GM21390 (cell line): ENCODE results near the gene FIGN.
A peak's percentile ranks its signal among the peaks of the same experiment; 100 is the strongest.

Experiments
- ATAC-seq: cut with Tn5 transposase; IDR thresholded peaks from one replicate; pipeline ENCODE4 v1.9.1; 2021; ENCODE audit not compliant: unreplicated experiment

Gene FIGN

DNA sequence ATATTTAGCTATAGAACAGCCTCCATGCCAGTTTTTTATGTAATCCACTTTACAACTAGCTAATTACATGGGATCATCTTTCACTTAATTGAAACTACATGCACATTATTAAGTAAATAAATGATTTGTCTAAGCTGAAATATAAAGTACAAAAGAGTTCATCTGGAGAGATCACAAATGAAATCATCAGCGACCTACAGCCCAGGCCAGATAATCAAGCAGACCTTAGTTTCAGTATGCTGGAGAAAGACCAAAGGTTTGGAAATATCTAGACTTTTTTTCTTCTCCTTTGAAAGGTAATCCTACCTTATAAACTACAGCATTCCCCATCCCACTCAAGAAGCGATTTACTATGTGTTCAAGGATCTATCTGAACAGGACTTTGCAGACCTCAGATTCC is 26.5 kb downstream of the FIGN start:
- no peak for ATAC-seq

DNA sequence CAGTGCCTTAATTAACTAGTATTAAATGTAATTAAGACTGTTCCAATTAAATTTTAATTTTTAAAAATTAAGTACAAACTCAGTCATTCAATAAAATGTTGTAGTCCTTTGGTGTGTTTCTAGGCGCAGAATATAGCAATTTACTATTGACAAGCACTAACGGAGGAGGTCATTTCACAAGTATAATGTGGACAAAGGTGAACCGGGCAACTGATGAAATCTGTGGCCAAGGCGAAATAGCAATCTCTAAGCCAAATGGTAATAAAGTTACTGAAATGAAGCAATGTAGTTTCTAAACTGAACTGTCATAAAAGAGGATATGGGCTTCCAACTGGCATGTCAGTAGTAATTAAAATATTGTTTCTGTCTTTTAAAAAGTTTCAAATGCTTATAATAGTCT is 27.5 kb downstream of the FIGN start:
- no peak for ATAC-seq

GRCh38 chr2:163703386-163703785 is 32.4 kb downstream of the FIGN start:
- ATAC-seq, result peak; percentile 44

DNA sequence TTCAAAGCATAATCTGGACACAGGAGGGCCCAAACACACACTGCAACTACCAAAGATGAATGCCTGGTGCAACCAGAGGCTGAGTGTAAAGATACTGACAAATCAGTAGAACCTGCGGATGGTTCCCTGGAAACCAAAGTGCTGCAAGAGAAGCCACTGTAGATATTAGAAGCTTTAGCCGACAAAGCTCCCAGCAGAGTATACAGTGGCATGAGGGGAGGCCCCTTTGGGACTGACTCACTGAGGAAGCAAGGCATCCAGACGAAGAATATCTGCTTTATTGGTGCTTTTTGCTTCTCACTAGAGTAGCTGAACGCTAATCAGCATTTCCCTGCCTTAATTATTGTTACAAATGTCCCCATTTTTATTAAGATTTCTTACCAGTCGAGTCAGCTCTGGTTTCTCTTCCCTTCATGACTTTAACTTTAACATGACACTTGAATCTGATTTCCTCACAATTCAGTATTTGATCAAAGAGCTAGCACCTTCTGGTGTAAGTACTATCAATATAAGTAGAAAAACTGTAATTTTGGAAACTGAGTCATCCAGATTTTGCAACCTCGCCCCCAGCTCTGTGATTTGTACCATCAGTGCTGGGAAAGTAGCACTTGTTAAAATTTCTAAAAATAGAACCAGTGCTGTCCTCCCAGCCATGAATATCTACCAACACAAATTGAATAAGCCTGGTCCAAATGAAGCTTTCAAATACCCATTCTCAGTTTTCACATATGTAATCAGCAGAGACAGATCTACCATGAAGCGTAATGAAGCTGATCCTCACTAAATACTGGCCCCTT is 34.2 kb downstream of the FIGN start:
- no peak for ATAC-seq

- no peak for ATAC-seq
Measured at GRCh38 chr2:163698857-163699256, 37.0 kb downstream of the FIGN start.

DNA sequence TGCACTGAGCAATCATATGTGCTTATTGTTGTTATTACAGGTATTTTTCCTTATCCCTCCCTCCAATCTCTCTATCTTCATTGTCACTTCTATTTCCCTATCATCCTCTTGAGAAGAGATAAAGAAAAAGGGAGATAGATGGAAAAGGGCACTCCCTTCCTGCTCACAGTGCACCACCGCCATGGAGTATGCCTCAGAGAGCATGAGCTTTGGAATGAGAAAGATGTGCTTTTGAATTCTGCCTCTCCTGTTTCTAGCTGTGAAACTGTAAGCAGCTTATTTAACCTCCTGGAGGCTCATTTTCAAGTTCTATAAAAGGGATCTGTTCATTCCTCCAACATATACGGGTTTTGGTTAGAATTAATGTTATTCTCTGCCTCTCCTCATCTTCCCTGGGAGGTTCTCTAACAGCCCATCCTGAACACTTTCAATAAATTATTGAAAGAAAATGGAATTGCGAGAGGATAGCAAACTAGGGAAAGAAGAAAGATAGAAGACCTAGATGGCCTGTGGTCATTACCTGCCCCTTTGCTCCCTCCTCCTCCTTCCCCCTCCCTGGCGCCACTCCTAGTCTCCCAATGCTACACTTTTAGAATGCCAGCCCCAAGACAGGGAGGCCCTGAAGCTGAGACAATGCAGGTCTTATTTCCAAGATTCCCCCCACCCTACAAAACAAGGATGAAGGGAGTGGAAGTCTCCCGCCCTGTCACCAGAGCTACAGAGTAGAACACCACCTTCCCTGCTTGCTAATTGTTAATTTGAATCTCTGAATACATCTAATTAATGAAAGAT is 37.8 kb downstream of the FIGN start:
- no peak for ATAC-seq

- no peak for ATAC-seq
Measured at GRCh38 chr2:163697429-163697828, 38.4 kb downstream of the FIGN start.

DNA sequence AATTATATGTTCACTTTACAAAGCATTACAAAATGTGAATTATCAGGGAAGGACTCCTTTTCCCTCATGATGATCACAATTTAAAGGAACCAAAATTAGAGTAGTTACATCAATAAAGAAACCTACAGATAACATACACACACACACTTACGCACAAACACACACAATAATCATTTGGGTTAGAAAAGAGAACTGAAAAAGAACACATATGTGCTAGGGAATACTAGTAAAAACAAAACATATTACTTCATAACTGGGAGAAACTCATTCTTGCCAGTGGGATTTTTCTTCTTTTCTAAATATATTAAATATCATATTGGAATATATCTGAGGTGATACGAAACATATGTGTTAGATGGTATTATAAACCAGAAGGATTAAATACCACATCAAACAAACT is 42.3 kb downstream of the FIGN start:
- ATAC-seq, result no peak

DNA sequence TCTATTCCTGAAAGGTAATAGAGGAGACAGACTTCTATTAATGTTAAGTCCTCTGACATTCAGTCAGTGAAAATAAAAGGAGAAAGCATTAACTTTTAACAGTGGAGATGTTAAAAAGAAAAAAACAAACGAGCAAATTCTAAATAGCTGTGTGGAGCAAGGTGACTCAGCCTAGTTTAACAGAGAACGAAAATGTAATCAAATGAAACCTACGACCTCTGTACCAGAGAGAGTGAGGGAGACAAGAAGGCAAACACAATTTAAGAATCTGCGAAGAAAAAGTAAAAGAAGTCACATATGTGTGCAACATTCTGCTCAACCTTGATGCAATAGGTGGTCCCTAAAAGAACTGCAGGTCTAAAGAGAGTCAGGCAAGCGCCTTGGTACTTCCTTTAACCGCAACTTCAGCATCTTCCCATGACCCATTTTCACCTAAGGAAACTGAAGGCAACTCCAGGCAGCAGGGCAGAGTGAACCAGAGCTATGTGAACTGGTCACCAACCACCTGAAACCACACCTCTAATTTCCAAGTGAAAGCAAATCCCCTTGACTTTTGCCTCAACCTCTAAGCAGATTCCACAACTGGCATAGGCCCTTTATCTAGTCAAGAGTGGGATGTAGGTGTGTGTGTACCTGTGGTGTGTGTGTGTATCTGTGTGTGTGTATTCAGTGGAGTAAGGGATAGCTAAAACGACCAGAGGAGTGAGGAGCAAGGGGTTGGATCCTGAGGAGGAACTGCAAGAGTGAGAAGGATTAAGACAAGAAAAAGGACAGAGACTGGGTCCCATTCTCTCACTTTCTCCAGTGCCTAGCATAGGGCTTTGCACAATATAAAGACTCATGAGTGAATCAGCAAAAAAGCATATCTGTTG is 43.0 kb downstream of the FIGN start:
- no peak for ATAC-seq

GRCh38 chr2:163692081-163692480 is 43.7 kb downstream of the FIGN start:
- ATAC-seq, result no peak

- no peak for ATAC-seq
Measured at GRCh38 chr2:163690896-163691295, 44.9 kb downstream of the FIGN start.

GRCh38 chr2:163687217-163687616 is 48.6 kb downstream of the FIGN start:
- no peak for ATAC-seq

DNA sequence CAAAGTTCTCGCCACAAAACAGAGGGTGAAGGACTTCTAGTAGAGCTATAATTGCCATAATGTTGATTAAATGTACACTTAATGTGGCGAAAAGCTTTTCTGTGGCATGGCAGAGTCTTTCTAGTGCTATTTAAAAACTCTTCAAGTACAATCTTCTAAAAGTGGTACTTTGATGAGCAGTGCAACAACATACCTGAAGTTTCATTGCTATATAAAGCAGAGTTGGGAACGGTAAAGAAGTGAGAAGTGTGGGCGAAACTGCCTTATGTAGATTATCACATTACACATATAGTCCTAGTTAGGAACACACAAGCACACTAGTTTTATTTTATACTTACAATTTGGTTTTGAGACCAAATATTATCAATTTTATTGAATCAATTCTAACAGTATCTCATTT is 49.5 kb downstream of the FIGN start:
- ATAC-seq, result no peak

DNA sequence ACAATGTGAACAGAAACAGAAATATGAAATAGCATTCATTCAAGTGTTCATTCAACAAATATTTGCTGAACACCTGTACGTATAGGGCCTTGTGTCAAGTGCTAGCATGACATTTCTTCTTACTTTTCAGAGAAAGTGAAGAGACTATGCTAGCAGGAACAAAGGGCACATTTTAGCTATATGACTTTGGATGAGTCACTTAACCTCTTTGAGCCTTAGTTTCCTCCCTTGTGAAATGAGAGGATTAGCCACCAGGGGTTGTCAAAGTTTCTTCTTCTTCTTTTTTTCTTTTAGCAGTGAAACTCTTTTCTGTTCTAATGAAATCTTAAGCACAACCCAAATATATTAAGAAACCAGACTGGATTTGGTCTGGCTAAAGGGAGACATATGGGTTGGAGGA is 53.1 kb downstream of the FIGN start:
- ATAC-seq, result no peak

DNA sequence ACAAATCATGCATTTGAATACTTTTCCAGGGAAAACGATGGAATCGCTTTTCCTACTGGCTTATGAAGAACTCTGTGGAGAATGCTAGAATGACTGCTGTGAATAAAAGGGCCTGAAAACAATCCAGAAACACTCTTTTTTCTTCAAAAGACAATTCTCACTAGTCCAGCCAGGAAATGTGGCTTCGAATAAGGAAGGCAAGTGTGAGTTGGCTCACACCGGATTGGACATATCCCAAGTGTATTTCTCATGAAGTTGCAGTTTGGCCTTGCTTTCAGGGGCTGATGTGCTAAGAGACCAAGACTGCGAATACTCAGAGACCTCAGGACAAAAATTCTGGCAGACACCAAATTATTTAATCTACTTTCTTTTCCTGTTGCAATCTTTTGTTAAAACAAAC is 54.1 kb downstream of the FIGN start:
- no peak for ATAC-seq

- ATAC-seq, result no peak
Measured at GRCh38 chr2:163675388-163675787, 60.4 kb downstream of the FIGN start.

DNA sequence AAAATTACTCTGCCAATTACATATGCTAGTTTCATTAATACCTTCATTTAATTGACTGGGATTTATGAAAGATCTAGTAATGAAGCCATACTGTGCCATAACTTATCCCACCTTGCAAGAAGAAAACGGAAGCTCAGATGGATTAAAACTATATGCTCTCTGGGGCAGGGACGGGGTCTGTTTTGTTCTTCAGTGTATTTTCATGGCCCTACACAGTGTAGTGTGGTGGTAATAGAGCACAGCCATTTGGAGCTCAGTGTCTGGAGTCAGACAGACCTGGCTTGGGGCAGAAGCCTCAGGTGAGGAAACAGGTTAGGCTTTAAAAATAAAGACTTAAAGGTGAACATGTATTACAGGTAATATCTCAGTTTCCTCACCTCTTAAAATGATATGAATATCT is 62.3 kb downstream of the FIGN start:
- ATAC-seq, result no peak

- ATAC-seq, result no peak
Measured at GRCh38 chr2:163670929-163671328, 64.9 kb downstream of the FIGN start.

- ATAC-seq, result no peak
Measured at GRCh38 chr2:163669506-163669905, 66.3 kb downstream of the FIGN start.

DNA sequence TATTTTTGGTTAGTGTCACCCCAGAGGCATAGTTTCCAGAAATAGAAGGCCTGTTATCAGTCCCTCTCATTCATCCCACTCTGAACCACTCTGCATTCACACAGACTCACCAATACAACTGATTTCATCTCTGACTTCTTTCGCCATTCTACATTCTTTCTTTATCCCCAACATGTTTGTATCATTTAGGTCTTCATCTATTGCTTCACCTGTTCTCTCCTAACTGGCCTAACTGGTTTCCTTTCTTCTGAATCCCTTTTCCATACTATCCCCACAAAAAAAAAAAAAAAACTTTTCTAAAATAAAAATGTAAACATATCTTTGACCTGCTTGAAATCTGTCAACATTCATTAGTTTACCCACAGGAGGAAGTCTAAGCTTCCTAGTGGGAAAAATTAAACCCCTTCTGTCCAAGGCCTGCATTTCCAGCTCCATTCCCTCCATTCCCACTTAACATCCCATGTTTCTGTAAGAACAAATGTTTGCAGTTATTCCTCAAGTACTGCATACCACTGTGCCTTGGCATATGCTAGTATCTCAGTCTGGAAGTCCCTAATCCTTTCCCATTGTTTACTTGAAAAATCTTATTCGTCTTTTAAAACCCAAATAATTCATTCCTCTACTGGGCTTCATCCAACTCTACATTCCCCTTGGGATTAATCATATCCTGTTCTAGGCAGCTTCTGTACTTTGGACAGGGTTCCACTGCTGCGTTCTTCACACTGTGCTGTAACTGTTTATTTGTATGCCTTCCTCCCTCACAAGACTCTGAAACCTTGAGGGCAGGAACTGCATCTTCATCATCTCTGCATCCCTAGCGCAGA is 68.5 kb downstream of the FIGN start:
- ATAC-seq, result no peak

- no peak for ATAC-seq
Measured at GRCh38 chr2:163665817-163666216, 70.0 kb downstream of the FIGN start.
